ENCODE results near the gene PDE5A.
"Not testable (repeated sequence)": the region's sequence is repeated elsewhere in the genome, so short reads cannot be mapped to it uniquely, and the experiment has no call there.

PDE5A gene

GRCh38 chr4:119455734-119456133 lies 172.9 kb downstream of the PDE5A start:
- not testable (repeated sequence) for DNase-seq

GRCh38 chr4:119454491-119455270 lies 173.9 kb downstream of the PDE5A start:
- DNase-seq: peak; percentile 93 to 97

- DNase-seq: not testable (repeated sequence)
Measured at GRCh38 chr4:119454151-119454490, 174.5 kb downstream of the PDE5A start.

GRCh38 chr4:119453286-119453685 lies 175.3 kb downstream of the PDE5A start:
- DNase-seq: not testable (repeated sequence)

GRCh38 chr4:119449851-119450250 lies 178.8 kb downstream of the PDE5A start:
- not testable (repeated sequence) for DNase-seq
